Karpas-422 (cell line): ENCODE data around the gene TECPR1. TPM values are rescaled to one million over a fixed set of nuclear protein-coding genes. Genes with fewer than 3 reads are reported as not detected.
A peak's percentile ranks its signal among the peaks of the same experiment; 100 is the strongest.

ENCODE experiments used
- DNase-seq: peaks from one replicate; pipeline ENCODE4 v3.0.0-alpha.2; 2015
- H2AFZ ChIP-seq: fragments of 200-600 bp; sonication (generic); 2 replicates; pipeline ENCODE4 v1.6.1; 2014; ENCODE audit warnings: antibody characterized with exemption, low read length, mixed read lengths
- H3K27ac ChIP-seq: fragments of 200-600 bp; sonication (generic); 2 replicates; pipeline ENCODE4 v1.5.1; 2014; ENCODE audit warnings: mild to moderate bottlenecking, low read length, moderate library complexity
- H3K27me3 ChIP-seq: fragments of 200-600 bp; sonication (generic); 2 replicates; pipeline ENCODE4 v1.6.1; 2014; ENCODE audit warnings: low read length, mixed read lengths
- H3K36me3 ChIP-seq: fragments of 200-600 bp; sonication (generic); 2 replicates; pipeline ENCODE4 v1.6.1; 2014; ENCODE audit warnings: low read length, mixed read lengths; ENCODE audit not compliant: insufficient read depth
- H3K4me1 ChIP-seq: fragments of 200-600 bp; sonication (generic); 2 replicates; pipeline ENCODE4 v1.6.1; 2014; ENCODE audit warnings: mild to moderate bottlenecking, low read length, mixed read lengths
- H3K4me2 ChIP-seq: fragments of 200-600 bp; sonication (generic); 2 replicates; pipeline ENCODE4 v1.6.1; 2014; ENCODE audit warnings: low read length, low read depth, mild to moderate bottlenecking; ENCODE audit not compliant: poor library complexity, severe bottlenecking
- H3K4me3 ChIP-seq: fragments of 200-600 bp; sonication (generic); 2 replicates; pipeline ENCODE4 v1.5.1; 2014; ENCODE audit warnings: mild to moderate bottlenecking, antibody characterized with exemption, low read length, mixed read lengths
- H3K79me2 ChIP-seq: fragments of 200-600 bp; sonication (generic); 2 replicates; pipeline ENCODE4 v1.6.1; 2014; ENCODE audit warnings: mild to moderate bottlenecking, low read length, mixed read lengths
- H3K9ac ChIP-seq: fragments of 200-600 bp; sonication (generic); 2 replicates; pipeline ENCODE4 v1.6.0; 2014; ENCODE audit warnings: low read length
- H3K9me2 ChIP-seq: fragments of 200-600 bp; sonication (generic), shearing (Covaris generic); replicated peaks from 2 replicates; pipeline ENCODE4 v1.6.0; 2014; ENCODE audit warnings: mild to moderate bottlenecking, low read length, moderate library complexity; ENCODE audit not compliant: insufficient read depth
- H3K9me3 ChIP-seq: fragments of 300-700, 200-600 bp; sonication (generic); 2 replicates; pipeline ENCODE4 v1.6.1; 2014; ENCODE audit warnings: low read length, mixed read lengths
- H4K20me1 ChIP-seq: fragments of 200-600 bp; sonication (generic); 2 replicates; pipeline ENCODE4 v1.6.1; 2014; ENCODE audit warnings: mild to moderate bottlenecking, antibody characterized with exemption, low read length, low read depth; ENCODE audit not compliant: insufficient read depth
- total RNA-seq: library from RNA; depleted of rRNA; stranded (reverse); fragments of >200 nt; shearing (Covaris generic); gene quantifications from 2 replicates; pipeline ENCODE4 v1.2.3, GENCODE V29; 2014; ENCODE audit warnings: low replicate concordance

TECPR1 gene
- total RNA-seq, 1 experiment from 2014 or later = 30.7 TPM

DNA sequence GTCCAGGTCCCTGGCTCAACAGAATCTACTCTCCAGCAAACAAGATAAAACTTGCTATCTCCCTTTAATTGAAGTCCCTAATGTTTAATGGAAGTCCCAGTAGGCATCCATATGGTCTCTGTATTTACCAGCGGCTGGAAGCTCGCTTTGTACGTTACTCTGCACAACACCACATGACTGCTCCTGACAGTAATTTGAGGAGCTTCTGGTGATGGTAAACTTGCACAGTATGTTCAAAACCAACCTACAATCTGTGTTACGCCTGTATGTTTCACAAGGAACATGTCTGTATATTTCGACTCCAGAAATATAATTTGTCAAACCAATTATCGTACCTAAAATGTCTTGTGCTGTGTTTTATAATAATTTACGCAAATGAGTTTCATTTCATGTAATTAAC is 4.4 kb upstream of the TECPR1 start:
- no peaks in the 10 kb centered on the region for H3K9me2 ChIP-seq
- H3K79me2 ChIP-seq = peaks cover 24% of the 10 kb centered on the region
- no peak overlapping the region for H3K27ac ChIP-seq
- H2AFZ ChIP-seq = no peak overlapping the region
- no peak for DNase-seq
- H4K20me1 ChIP-seq = no peaks in the 10 kb centered on the region
- no peak overlapping the region for H3K4me3 ChIP-seq
- H3K36me3 ChIP-seq = 0 out of 2 replicates have a peak, but pooled peaks cover under 1% of the 10 kb centered on the region
- no peaks in the 10 kb centered on the region for H3K27me3 ChIP-seq
- no peak overlapping the region for H3K9ac ChIP-seq
- H3K9me3 ChIP-seq = no peaks in the 10 kb centered on the region
- H3K4me2 ChIP-seq = no peak overlapping the region
- peaks cover 10% of the 10 kb centered on the region for H3K4me1 ChIP-seq

DNA sequence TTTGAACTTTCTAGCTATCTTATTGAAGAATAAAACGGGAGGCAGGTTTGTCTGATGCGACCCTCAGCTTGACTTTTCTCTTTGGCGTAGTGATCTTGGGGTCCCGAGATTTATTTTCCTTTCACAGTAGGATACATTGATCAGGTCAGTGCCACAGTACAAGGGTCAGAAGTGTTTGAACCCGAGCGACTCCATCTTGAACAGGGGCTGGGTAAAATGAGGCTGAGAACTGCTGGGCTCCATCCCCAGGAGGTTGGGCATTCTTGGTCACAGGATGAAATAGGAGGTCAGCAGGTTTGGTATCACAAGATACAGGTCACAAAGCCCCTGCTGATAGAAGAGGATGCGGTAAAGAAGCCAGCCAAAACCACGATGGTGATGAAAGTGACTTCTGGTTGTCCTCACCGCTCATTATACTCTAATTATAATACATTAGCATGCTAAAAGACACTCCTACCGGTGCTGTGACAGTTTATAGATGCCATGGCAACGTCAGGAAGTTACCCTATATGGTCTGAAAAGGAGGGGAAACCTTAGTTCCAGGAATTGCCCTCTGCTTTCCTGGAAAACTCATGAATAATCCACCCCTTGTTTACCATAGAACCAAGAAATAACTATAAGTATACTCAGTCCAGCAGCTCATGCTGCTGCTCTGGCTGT is 3.0 kb upstream of the TECPR1 start:
- H3K4me1 ChIP-seq = peaks cover 21% of the 10 kb centered on the region
- DNase-seq = no peak
- no peak overlapping the region for H3K9ac ChIP-seq

DNA sequence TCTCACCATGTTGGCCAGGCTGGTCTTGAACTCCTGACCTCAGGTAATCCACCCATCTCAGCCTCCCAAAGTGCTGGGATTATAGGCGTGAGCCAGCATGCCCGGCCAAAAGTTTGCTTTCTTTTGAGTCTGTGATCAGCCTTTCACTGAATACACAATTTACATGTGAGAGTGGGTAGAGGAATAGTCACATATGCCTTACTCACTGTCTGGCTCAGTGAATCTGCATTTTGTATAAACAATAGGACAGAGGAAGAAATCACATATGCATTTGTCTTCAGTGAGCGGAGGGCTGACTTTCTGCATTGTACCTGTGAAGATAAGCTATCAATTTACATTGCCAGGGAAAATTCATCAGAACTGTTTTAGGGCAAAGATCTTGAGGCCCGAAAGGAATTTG is 2.5 kb upstream of the TECPR1 start:
- Histone ChIP-seq H2AFZ (no peak overlapping the region), H4K20me1 (no peaks in the 10 kb centered on the region), H3K27me3 (no peaks in the 10 kb centered on the region), H3K9me3 (no peaks in the 10 kb centered on the region), H3K79me2 (peaks cover 24% of the 10 kb centered on the region), H3K4me3 (no peak overlapping the region), H3K9me2 (no peaks in the 10 kb centered on the region), H3K4me1 (peaks cover 21% of the 10 kb centered on the region), H3K9ac (no peak overlapping the region), H3K27ac (no peak overlapping the region), H3K36me3 (no peaks in the 10 kb centered on the region), H3K4me2 (no peak overlapping the region)
- DNase-seq = no peak

More for the DNA sequence above, 3.0 kb upstream of the TECPR1 start:
- Histone ChIP-seq H3K9me3 (no peaks in the 10 kb centered on the region), H3K27ac (no peak overlapping the region), H4K20me1 (no peaks in the 10 kb centered on the region), H3K36me3 (no peaks in the 10 kb centered on the region), H3K4me2 (no peak overlapping the region), H3K27me3 (no peaks in the 10 kb centered on the region), H3K9me2 (no peaks in the 10 kb centered on the region), H3K79me2 (peaks cover 24% of the 10 kb centered on the region), H2AFZ (no peak overlapping the region), H3K4me3 (no peak overlapping the region)

DNA sequence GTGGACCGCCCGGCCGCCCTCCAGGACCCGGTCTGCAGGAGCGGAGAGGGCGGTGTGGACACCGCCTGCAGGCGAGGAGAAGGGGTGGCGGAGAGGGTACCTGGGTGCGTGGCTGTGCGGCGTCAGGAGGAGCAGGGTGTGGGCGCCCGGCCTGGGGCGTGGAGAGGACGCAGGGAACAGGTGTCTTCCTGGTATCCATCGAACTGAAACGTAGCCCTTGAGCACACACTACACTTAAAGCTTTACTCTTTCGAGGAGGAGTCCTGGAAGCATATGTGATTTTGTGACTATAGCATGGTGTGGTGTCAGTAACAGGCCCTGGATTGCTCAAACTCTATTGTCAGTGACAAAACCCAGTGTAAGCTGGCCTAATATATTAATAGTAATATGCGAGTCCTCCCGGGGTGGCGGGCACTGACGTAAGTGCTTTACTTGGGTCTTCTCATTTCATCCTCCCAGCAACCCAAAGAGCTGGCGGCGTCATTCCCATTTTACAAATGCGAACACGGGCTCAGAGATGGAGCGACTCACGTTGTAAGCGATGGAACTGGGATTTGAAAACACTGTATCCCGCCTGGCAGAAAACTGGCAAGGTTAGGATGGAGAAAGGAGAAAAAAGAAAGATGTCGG is 508 bp upstream of the TECPR1 start:
- H2AFZ ChIP-seq = peak overlapping the region; percentile 25
- H3K4me1 ChIP-seq = peaks cover 21% of the 10 kb centered on the region
- no peaks in the 10 kb centered on the region for H4K20me1 ChIP-seq

DNA sequence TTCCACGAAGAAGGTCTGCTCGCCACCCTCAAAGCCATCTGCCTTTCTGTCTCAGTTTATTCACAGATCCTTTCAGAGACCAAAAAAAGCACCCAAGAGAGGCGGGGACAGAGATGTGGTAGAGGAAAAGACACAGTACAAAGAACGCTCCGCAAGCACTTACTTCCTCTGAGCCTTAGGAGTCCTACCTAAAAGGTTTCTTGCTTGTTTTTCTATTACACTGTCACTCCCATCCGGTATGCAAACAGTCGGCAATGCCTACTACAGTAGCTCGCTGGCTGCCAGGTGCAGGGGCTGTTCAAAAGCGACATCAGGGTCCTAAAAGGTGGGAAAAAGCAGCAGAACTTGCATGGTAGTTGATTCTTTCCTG is 816 bp downstream of the TECPR1 start:
- H3K36me3 ChIP-seq = no peaks in the 10 kb centered on the region
- H3K27me3 ChIP-seq = no peaks in the 10 kb centered on the region
- peak; percentile 57 for DNase-seq
- H3K4me1 ChIP-seq = peaks cover 21% of the 10 kb centered on the region
- H2AFZ ChIP-seq = peak overlapping the region; percentile 25; the same call in 1 of the 2 replicates
- H3K9me3 ChIP-seq = no peaks in the 10 kb centered on the region
- peak overlapping the region; percentile 80 for H3K9ac ChIP-seq
- H4K20me1 ChIP-seq = no peaks in the 10 kb centered on the region
- peak overlapping the region; percentile 52 for H3K27ac ChIP-seq
- H3K79me2 ChIP-seq = peaks cover 24% of the 10 kb centered on the region
- H3K4me2 ChIP-seq = peak overlapping the region; percentile 77
- H3K4me3 ChIP-seq = peak overlapping the region; percentile 90
- H3K9me2 ChIP-seq = no peaks in the 10 kb centered on the region

More for the DNA sequence above, 508 bp upstream of the TECPR1 start:
- peak overlapping the region; percentile 77 for H3K4me2 ChIP-seq
- H3K4me3 ChIP-seq = peak overlapping the region; percentile 90
- no peaks in the 10 kb centered on the region for H3K36me3 ChIP-seq
- peaks cover 24% of the 10 kb centered on the region for H3K79me2 ChIP-seq
- no peaks in the 10 kb centered on the region for H3K9me2 ChIP-seq
- H3K9me3 ChIP-seq = no peaks in the 10 kb centered on the region
- H3K27ac ChIP-seq = no peak overlapping the region
- peak overlapping the region; percentile 80 for H3K9ac ChIP-seq
- no peaks in the 10 kb centered on the region for H3K27me3 ChIP-seq
- DNase-seq = no peak

DNA sequence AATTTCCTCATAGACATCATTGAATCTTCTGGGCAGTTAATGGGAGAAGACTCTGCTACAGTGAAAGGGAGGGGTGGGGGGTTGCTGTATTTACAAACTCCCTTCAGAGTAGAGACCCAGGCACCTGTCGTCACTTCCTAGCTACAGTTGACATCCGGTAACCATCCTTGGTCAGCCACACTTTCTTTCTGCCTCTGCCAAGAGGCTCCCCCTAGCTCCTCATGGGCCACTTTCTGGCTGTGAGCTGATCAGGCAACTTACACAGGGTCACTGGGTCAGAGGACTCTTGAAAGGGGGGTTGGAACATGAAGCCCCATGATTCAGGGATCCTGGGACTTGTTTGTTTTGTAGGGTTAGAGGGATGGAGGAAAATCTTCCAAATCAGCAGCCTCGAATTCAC is 1.2 kb downstream of the TECPR1 start:
- Histone ChIP-seq H3K27me3 (no peaks in the 10 kb centered on the region), H3K9me2 (no peaks in the 10 kb centered on the region), H3K4me2 (peak overlapping the region; percentile 77), H2AFZ (peak overlapping the region; percentile 34; the same call in 1 of the 2 replicates), H3K36me3 (no peaks in the 10 kb centered on the region), H3K4me1 (peaks cover 21% of the 10 kb centered on the region), H3K9me3 (no peaks in the 10 kb centered on the region), H4K20me1 (no peaks in the 10 kb centered on the region), H3K27ac (peak overlapping the region; percentile 52), H3K9ac (peak overlapping the region; percentile 80), H3K79me2 (peaks cover 24% of the 10 kb centered on the region), H3K4me3 (peak overlapping the region; percentile 90)
- DNase-seq = peak; percentile 45

DNA sequence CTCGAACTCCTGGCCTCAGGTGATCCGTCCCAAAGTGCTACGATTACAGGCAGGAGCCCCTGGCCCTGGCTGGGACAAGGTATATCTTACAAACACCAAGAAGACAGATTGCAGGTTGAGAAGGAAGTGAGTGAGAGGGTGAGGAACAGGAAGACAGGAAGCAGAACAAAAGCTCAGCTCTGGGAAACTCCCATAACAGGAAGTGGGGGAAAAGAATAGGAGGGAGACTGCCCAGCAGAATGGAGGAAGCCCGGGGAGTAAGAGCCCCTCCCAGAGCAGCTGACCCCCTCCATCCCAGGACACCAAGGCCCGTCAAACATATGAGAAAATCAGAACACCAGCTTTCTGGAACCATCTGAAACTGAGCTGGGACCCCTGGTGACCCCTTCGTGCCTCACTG is 2.9 kb downstream of the TECPR1 start:
- no peak overlapping the region for H2AFZ ChIP-seq
- no peaks in the 10 kb centered on the region for H3K36me3 ChIP-seq
- H3K79me2 ChIP-seq = peaks cover 15% of the 10 kb centered on the region
- no peaks in the 10 kb centered on the region for H3K9me2 ChIP-seq
- H3K9me3 ChIP-seq = no peaks in the 10 kb centered on the region
- H3K4me2 ChIP-seq = no peak overlapping the region
- no peaks in the 10 kb centered on the region for H3K27me3 ChIP-seq
- DNase-seq = no peak
- no peak overlapping the region for H3K27ac ChIP-seq
- no peak overlapping the region for H3K9ac ChIP-seq
- H3K4me3 ChIP-seq = no peak overlapping the region
- H4K20me1 ChIP-seq = no peaks in the 10 kb centered on the region
- peaks cover 21% of the 10 kb centered on the region for H3K4me1 ChIP-seq

DNA sequence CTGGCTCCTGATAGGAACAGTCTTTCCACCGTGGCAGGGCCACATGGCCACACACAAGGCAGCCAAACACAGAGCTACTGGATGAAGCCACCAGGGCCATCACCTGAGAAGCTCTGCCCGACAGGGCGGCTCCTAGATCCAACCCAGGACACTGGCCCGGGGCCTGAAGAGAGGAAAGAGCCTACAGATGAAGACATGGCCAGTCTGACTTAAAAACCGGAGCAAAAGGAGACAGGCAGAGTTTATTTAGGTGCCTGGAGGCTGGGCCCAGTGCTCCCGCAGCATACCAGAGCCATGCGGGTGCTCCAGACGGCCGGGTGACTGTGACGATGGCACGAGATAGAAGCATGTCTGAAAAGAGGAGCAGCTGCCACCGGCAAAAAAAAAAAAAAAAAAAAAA is 3.9 kb downstream of the TECPR1 start:
- Histone ChIP-seq H3K27ac (no peak overlapping the region), H3K9ac (no peak overlapping the region), H3K79me2 (peaks cover 10% of the 10 kb centered on the region), H3K4me2 (no peak overlapping the region), H3K36me3 (no peaks in the 10 kb centered on the region), H2AFZ (no peak overlapping the region), H3K9me3 (no peaks in the 10 kb centered on the region), H3K4me3 (no peak overlapping the region), H3K27me3 (no peaks in the 10 kb centered on the region), H3K4me1 (peaks cover 17% of the 10 kb centered on the region), H4K20me1 (no peaks in the 10 kb centered on the region), H3K9me2 (no peaks in the 10 kb centered on the region)
- no peak for DNase-seq
